HEK293 (cell line): ENCODE results near the gene PLIN5.

Experiments used
- CTCF ChIP-seq: fragments of 450-650 bp; formaldehyde crosslinking; IDR thresholded peaks from 2 replicates; pipeline ENCODE4 v1.5.1; 2016; ENCODE audit warnings: missing biosample characterization, missing genetic modification characterization
- REST ChIP-seq: fragments of 450-650 bp; formaldehyde crosslinking; IDR thresholded peaks from 2 replicates; pipeline ENCODE4 v1.5.1; 2016; ENCODE audit warnings: missing biosample characterization, missing genetic modification characterization
- ZNF239 ChIP-seq: fragments of 450-650 bp; formaldehyde crosslinking; IDR thresholded peaks from 2 replicates; pipeline ENCODE4 v1.5.1; 2016; ENCODE audit warnings: missing biosample characterization, missing genetic modification characterization
- ZNF658 ChIP-seq: fragments of 450-650 bp; formaldehyde crosslinking; IDR thresholded peaks from 2 replicates; pipeline ENCODE4; 2016; ENCODE audit warnings: missing biosample characterization, missing genetic modification characterization
- ZNF747 ChIP-seq: fragments of 450-650 bp; formaldehyde crosslinking; IDR thresholded peaks from 2 replicates; pipeline ENCODE4 v1.5.1; 2016; ENCODE audit warnings: missing biosample characterization, missing genetic modification characterization

- TF ChIP-seq CTCF (tag by site-specific recombination) (no peak), ZNF747 (no peak), ZNF658 (tag by site-specific recombination) (no peak), REST (tag by site-specific recombination) (no peak), ZNF239 (tag by site-specific recombination) (no peak)
Measured at GRCh38 chr19:4555657-4556561, 20.9 kb upstream of the PLIN5 start.
